HUDEP-2 (cell line): ENCODE results near the gene IDS.
A peak's percentile ranks its signal among the peaks of the same experiment; 100 is the strongest.
"Not testable (repeated sequence)": the region's sequence is repeated elsewhere in the genome, so short reads cannot be mapped to it uniquely, and the experiment has no call there.

ENCODE experiments used
- DNase-seq, 76 experiments: peaks; one replicate each; lab custom pipeline; 2025; ENCODE audit not compliant: unreplicated experiment in 76 of 76; lab: John Stamatoyannopoulos, UW

IDS gene, protein sequence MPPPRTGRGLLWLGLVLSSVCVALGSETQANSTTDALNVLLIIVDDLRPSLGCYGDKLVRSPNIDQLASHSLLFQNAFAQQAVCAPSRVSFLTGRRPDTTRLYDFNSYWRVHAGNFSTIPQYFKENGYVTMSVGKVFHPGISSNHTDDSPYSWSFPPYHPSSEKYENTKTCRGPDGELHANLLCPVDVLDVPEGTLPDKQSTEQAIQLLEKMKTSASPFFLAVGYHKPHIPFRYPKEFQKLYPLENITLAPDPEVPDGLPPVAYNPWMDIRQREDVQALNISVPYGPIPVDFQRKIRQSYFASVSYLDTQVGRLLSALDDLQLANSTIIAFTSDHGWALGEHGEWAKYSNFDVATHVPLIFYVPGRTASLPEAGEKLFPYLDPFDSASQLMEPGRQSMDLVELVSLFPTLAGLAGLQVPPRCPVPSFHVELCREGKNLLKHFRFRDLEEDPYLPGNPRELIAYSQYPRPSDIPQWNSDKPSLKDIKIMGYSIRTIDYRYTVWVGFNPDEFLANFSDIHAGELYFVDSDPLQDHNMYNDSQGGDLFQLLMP

DNA sequence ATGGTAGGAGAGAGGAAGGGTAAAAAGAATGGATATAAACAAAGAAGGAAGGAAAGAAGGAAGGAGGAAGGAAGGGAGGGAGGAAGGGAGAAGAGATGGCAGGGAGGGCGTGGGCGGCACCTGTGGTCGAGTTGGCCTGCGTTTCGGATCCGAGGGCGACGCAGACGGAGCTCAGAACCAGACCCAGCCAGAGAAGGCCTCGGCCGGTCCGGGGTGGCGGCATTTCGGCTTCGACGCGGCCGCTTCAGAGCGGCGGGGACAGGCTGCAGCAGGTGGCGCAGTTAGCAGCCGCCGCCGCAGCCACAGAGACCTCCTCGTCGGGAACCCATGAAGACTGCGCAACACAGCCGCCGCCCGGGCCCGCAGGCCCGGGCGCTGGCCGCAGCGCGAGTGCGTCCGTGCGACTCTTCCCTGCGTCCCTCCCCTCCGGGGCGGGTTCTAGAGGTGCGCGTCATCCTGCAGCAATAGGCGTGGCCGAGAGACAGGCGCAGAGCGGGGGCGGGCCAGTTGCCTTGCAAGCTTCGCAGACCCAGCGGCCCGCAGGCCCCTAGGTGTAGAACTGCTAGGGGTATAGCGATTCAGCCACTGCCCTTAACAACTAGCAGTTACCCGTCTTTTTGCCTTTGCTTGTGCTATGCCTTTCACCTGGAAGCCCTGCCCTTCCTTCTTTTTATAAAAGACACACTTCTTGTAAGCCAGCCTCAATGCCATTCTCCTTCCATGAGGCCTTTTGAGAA is at the start of gene IDS:
TSS of gene IDS (minus strand) at position 392 of the 737 bp plus-strand sequence. CDS start at position 223, 169 bp downstream.
- DNase-seq, result peak in 74 of 76 experiments; percentile 2 to 81 (median 63)

DNA sequence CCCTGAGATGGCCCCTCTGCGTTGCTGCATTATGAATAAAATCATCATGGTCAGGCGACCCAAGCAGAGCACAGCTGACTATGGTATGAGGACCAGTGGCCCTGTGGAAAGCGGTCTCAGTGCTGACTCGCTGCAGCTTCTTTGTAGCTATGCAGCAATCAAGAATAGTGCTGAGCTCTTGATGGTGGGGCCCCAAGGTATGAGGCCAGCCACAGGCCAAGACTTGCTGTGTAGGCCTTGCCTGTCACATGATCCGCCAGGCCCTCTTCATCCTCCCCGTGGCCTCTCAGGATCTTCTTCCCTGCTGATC is 46.8 kb upstream of the IDS start:
- not testable (repeated sequence) for DNase-seq

DNA sequence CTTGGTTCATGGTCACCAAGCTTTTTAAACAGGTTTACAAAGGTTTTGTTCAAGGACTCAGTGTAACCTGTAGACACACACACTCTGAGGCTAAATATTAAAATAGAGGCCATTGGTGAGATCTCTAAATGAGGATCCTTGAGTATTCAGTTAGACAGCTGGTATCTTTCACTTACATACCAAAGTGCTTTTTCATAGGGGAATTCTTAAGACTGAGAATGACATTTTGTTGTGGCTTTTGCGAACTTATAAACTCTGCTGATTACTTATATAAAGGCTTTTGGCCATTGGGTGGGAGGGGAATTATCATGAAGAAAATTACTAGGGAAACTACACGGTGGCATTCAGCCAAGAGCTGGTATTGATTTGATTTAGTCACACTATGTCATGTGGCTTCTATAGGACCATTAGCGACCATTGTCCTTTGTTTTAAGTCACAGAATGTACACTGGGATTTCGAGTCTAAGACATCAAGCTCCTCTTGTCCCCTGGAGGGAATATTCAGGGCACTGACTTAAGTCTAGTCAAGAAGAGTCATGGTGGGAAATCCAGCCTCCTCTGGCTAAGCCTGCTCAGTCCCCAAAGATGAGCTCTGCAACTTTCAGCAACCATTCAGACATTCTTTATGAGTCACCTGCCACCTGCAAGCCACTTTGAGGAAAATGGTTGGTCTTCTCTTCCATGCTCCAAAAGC is 46.3 kb upstream of the IDS start:
- DNase-seq, result not testable (repeated sequence)

DNA sequence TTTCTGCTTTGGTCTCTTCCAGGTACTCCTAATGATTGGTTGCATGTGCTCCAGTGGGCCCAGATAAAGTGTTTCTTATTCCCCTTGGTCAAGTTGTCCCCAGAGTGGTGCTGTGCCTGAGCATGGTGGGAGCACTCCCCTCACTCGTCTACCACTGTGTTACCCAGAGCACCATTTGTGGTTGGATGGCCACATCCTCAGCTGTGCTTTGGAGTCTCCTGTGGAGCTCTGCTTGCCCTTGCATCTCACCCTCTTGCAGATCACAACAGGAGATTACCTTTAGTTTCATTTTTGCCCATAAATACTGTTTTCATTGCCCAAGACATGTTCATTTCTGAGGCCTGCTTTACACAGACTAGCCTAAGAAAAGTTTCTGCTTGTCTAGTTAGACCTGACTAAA is 45.3 kb upstream of the IDS start:
- DNase-seq, result not testable (repeated sequence)

DNA sequence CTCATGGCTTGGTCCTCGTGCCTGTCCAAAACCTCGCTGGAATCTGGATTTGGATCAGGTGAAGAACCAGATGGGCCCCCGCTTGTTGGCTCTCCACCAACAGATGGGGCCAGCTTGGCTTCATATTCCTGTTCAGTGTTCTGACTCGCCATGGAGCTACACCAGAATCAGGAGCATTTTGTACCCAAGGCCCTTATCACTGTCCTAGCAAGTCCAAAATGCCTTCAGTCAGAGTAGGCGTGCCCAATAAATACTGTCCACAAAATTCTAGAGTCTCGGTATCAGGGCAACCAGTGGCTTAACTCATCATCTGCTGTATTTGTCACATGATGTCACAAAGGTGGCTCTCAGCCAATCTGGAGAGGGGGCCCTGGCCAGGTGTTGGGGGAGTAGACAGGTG is 44.6 kb upstream of the IDS start, which contains the start of gene HSFX3:
TSS of gene HSFX3 (minus strand) at position 224 of the 400 bp plus-strand sequence. CDS start at position 152, 72 bp downstream.
- DNase-seq, result not testable (repeated sequence)

DNA sequence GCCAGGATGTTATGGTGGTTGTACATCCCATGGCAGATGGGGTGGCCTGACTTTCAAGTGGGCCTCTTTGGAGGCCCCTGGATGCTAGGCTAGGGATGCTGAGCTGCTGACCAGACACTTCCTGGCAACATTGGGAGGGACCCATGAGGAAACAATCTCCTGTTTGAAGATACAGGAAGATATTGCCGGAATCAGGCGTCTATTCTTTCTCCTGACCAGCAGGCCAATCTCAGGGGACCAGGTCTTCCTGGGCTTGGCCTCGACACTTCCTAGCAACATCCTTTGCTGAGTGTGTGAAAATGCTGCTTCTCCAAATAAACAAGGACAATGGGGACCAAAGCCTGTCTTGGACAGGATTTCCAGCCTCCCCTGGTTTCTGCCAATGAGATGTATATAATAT is 42.7 kb upstream of the IDS start:
- not testable (repeated sequence) for DNase-seq

DNA sequence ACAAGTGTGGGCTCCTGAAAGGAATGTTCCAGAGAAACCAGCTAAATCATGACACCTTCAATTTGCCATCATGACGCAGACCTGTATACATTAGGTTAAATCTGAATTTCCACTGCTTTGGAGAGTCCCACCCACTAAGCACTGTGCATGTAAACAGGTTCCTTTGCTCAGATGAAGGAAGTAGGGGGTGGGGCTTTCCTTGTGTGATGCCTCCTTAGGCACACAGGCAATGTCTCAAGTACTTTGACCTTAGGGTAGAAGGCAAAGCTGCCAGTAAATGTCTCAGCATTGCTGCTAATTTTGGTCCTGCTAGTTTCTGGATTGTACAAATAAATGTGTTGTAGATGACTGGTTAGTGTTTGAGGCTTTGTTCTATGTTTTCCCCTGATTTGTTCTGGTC is 41.9 kb upstream of the IDS start:
- DNase-seq, result not testable (repeated sequence)

DNA sequence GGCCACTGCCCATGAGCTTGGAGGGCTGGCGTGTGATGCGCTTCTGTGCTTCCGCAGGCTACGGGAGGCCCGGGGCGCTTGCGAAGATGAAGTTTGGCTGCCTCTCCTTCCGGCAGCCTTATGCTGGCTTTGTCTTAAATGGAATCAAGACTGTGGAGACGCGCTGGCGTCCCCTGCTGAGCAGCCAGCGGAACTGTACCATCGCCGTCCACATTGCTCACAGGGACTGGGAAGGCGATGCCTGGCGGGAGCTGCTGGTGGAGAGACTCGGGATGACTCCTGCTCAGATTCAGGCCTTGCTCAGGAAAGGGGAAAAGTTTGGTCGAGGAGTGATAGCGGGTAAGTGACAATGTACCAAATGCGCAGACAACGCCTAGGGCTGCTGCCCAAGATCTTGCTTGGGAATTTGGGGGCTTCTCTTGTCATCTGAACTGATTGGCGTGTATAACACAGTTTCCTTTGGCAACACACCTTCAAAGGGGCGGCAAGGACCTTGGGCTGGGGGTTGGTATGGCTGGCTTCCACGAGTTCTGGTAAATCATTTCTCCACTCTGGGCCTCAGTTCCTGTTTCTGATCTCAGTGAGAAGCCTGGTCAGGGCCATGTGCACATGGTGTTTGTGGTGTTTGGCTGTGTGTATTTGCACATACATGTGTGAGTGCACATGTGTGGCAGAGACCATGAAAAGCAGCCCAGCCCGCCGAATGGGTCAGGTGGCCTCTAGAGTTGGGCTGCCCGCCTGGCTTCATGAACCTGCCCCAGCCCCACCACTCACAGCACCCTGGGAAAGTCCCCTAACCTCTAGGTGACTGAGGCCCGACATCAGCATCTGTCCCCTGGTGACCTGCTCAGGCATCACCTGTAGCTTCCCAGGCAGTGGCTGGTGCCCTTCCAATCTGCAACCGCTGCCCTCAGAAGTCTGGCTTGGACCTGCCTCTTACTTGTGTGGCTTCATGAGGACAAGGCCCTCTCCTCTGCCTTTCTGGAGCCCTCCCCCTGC is 40.7 kb upstream of the IDS start:
- DNase-seq, result peak in 7 of 76 experiments; percentile 1 to 18 (median 6)

DNA sequence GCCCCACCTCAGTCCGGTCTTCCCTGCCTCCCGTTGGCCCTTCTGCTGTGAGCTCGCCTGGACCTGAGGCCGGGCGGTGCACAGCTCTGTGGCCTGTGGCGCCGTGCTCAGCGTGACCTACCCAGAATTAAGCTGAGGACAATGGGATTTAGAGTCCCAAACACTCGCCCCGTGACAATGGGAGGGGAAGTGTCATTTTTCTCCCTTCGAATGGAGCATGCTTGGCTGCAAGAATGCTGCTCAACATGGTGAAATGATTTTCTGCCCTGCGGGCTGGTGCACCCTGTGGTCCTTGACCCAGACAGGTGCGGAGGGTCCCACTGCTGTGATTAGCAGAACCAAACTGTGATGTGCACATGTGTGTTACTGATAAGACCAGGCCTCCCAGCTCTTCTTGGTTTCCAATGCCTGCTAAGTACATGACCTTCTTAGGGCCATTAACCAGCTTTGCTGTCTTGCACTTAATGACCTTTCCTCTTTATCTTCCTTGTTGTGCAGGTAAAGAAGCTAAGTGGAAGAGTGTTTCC is 36.5 kb upstream of the IDS start:
- DNase-seq, result peak in 5 of 76 experiments; percentile 0 to 10 (median 4)

DNA sequence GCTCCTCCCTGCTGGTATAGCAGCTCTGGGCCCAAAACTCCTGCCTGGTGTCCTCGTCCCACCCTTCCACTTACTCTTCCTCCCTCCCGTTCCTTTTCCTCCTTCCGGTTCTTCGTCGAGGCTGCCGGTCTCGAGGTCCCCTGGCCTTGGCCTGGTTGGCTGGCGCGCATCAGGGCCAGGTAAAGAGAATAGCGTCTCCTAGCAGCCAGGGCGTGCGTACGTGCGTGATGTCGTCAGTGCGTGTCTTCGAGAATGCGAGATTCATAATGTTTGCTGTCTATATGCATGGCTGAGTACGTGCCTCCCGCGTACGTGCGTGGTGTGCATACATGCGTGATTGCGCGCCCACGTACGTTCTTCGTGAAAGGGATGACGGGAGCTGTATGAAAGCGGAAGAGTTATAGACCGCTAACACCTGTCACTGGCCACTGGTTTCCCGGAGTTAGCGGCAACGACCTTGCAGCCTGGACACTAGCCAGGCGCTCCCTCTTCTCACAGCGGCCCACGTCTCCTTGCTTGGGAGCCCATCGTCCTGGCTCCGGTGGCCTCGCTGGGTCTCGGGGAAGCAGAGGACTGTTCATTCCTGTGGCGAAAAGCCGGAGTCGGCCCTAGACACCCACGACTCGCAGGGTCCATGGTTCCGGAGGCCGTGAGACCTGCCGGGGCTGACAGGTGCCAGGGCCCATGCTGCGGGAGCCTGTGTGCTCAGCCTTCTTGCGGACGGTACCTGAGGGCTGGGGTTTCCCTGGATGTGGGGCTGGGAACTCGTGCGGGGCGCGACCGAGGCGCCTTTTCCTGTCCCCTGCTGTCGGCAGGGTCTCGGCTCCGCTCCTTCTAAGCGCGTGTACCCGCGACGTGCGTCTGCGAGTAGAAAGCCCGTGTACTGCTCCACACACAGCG is 35.8 kb upstream of the IDS start, which contains the start of gene EOLA1:
TSS of gene EOLA1 (plus strand) at position 392 of the 900 bp plus-strand sequence. CDS start 4,619 bp downstream, outside the sequence.
- peak in 75 of 76 experiments; percentile 32 to 91 (median 79) for DNase-seq

DNA sequence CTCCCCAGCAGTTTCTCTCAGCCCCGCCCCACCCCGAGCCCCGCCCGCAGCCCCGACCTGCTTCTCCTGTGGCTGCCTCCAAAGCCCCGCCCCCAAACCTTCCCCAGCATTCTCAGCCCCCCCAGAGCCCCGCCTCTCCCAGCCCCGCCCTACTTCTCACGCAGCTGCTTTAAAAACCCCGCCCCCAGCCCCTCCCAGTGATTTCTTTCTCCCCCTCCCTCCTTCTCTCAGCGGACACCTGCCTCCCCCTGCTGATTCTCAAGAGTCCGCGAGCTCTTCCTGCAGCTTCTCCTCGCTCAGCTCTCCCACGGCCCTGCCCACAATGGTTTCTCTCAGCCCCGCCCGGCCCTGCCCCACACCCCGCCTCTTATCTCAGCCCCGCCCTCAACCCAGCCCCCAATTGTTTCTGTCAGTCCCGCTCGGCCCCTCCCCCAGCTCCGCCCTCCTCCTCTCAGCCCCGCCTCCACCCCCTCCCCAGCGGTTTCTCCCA is 35.1 kb upstream of the IDS start:
- DNase-seq, result peak in 72 of 76 experiments; percentile 1 to 90 (median 79)

DNA sequence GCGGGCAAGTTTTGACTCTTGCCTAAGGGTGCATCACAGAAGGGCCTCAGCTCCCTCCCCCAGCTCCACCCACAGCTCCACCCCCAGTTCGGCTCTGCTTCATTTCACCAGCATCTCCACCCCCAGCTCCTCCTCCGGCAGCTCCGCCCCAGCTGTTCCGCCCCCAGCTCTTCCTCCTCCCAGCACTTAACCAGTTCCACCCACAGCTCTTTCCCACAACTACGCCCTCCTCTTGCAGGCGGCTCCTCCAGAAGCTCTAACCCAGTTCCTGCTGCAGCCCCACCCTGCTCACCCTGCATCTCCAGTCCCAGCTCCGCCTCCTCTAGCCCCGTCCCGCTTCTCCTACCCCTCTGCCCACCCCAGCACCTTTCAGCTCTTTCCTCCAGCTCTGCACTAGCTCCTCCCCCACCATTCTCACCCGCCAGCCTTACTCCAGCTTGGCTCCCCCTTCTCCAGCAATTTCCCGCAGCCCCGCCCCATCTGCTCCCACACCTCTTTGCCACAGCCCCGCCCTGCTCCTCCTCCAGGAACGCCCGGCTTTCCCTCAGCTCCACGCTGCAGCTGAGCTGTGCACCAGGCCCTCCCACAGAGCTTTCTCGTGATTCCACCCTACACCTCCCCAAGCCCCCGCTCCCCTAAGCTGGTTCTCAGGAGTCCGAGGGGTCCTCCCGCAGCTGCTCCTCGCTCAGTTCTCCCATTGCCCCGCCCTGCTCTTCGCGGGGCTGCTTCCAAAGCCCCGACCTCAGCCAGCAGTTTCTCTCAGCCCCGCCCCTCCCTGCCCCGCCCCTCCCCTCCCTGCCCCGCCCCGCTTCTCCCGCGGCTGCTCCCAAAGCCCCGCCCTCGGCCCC is 34.4 kb upstream of the IDS start:
- peak; percentile 12 to 94 (median 80) for DNase-seq

DNA sequence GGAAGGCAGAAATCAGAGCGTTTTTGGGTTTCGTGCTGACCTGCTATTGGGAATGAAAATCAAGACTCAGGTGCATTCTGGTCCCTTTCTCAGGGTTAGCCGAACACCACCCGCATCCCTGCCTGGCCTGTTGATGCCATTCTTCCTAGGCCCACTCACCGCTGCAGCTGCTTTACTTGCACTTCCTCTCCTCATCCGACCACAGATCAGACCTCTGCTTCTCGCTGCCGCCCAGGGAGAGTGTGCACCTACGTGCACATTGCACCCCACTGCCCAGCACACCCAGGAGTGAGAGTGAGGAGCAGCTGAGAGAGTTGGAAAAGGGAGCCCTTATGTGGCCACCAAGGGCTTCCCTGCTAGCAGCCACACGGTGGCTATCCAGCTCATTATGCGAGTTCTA is 32.4 kb upstream of the IDS start:
- DNase-seq, result not testable (repeated sequence)

DNA sequence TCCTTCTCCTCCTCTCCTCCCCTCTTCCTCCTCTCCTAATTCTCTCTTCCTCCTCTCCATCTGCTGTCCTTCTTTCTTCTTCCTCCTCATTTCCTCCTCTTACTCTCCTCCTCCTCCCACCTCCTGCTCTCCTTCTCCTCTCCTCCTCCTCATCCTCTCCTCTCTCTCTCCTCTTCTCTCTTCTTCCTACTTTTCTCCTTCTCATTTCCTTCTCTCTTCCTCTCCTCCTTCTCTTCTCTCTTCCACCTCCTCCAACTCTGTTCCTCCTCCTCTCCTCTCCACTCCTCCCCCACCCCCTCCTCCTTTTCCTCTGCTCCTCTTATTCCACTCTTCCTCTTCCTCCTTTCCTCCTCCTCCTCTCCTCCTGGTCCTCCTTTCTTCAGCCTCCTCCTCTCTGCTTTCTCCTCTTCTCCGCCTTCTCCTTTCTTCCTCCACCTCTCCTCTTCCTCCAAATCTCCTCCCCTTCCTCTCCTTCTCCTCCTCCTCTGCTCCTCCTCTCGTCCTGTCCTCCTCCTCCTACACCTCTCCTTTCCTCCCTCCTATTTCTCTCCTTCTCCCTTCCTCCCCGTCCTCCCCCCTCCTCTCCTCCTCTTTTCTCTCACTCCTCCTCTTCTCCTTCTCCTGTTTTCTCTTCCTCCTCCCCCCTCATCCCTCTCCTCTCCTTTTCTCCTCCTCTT is 30.0 kb upstream of the IDS start:
- not testable (repeated sequence) for DNase-seq

DNA sequence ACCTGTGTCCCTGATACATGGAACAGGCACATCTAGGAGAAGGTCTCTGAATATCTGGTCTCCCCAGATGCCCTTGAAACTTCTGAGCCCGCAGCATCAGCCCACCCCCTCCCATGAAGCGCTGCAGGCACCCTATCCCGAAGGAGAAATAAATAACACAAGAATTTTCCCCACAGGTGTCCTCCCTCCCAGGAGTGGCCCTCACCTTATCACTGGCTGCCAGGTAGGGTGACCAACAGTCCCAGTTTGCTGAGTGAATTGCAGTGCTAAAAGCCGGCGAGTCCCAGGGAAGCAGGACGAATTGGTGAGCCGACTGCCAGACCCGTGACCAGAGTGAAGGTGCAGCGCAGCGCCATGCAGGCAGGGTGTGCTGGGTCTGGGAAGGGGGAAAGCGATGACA is 28.9 kb upstream of the IDS start:
- not testable (repeated sequence) for DNase-seq

DNA sequence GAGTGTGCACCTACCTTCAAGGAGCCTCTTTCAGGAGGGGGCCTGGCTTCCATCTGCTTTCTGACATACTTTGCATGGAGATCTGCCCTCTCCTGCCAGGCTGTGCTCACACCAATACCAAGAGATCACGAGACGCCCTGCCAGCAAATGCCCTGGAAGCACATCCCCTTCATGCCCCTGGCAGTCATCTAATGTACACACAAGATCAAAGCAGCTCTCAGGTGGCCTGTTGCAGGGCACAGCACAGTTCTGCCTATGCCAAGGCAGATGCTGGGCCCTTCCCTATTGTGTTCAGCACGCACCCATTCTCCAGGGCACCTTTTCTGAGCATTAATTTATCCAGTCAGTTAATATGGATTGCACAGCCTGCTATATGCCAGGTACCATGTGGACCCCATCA is 27.8 kb upstream of the IDS start:
- not testable (repeated sequence) for DNase-seq

DNA sequence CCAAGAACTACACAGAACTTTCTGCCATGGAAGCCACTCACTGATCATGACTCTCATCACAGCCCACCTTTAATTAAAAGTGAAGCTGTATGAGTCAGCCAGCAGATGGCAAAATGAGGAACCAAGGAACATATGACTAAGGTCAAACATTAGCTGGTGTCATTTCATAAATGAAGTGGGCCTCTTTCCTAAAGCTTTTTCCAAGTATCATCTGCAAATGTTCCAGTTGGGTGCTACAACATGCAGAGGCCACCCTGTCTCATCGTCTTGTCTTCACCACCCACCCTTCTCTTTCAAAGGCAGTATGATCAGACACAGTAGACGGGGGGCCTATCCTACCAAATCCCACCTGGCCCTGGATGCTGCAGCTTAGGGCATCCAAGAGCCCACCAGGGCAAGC is 26.5 kb upstream of the IDS start:
- DNase-seq, result no peak
